ENCODE results near the gene TGFBRAP1.

DNA sequence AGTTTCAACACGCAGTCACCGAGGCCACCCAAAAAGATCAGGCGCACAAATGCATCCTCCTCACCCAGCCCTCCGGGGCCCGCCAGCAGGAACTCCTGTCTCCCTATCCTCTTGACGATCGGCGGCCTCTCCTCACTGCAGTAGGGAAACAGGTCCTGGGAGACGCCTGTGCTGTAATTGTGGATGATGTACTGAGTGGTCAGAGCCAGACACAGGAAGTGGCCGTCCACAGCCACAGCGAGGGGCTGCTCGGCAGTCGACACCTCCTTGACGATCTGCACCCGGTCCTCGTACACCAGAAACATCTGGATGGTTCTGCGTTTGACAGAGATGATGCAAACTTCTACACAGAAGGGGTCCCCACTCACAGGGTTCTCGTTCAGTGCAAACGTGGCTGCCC lies 22.0 kb downstream of the TGFBRAP1 start:
- no peak for TF ChIP-seq CTCF (IDR thresholded peaks at IDR 0.05; ENCODE audit: insufficient read depth, low read length)
- TF ChIP-seq POLR2AphosphoS5 (IDR thresholded peaks at IDR 0.05; ENCODE audit: low read depth) = no peak
- TF ChIP-seq REST (IDR thresholded peaks at IDR 0.05; ENCODE audit: insufficient replicate concordance, low read depth) = no peak
- TF ChIP-seq GABPA (IDR thresholded peaks at IDR 0.05; ENCODE audit: low read depth) = no peak
